Endothelial cell (in vitro differentiated cells): ENCODE data around the gene CHI3L1. TPM values are rescaled to one million over a fixed set of nuclear protein-coding genes. Genes with fewer than 3 reads are reported as not detected.

Experiments used
- DNase-seq: peaks from one replicate; pipeline ENCODE4 v3.0.0; 2021; ENCODE audit warnings: low spot score
- H3K27ac Mint-ChIP-seq: one replicate; pipeline ENCODE4 v1.8.0; 2021; ENCODE audit warnings: mixed read lengths, inconsistent platforms; ENCODE audit not compliant: unreplicated experiment
- H3K27me3 Mint-ChIP-seq: one replicate; pipeline ENCODE4 v1.8.0; 2021; ENCODE audit warnings: mild to moderate bottlenecking, moderate library complexity, mixed read lengths, inconsistent platforms; ENCODE audit not compliant: unreplicated experiment
- H3K36me3 Mint-ChIP-seq: one replicate; pipeline ENCODE4 v1.8.0; 2021; ENCODE audit warnings: mild to moderate bottlenecking, low read depth, mixed read lengths, inconsistent platforms; ENCODE audit not compliant: unreplicated experiment
- H3K4me1 Mint-ChIP-seq: one replicate; pipeline ENCODE4 v1.8.0; 2021; ENCODE audit warnings: mild to moderate bottlenecking, mixed read lengths, inconsistent platforms; ENCODE audit not compliant: unreplicated experiment
- H3K4me3 Mint-ChIP-seq: one replicate; pipeline ENCODE4 v1.8.0; 2021; ENCODE audit warnings: mild to moderate bottlenecking, mixed read lengths, inconsistent platforms; ENCODE audit not compliant: unreplicated experiment
- H3K9me3 Mint-ChIP-seq: one replicate; pipeline ENCODE4 v1.8.0; 2021; ENCODE audit warnings: mixed read lengths, inconsistent platforms; ENCODE audit not compliant: unreplicated experiment
- total RNA-seq: library from RNA; stranded (reverse); fragmentation: NEBNext Ultra II Directional; extraction: Animal tissue kit (Norgen Biotek cat#: 25700); gene quantifications from one replicate; pipeline ENCODE4 v1.2.1, GENCODE V29; 2021; ENCODE audit not compliant: unreplicated experiment
- TF ChIP-seq, protein P1 (sequence below): fragments of 200-600 bp; sonication (generic); IDR thresholded peaks from one replicate; pipeline ENCODE4 v1.5.0; 2021; ENCODE audit warnings: antibody characterized with exemption; ENCODE audit not compliant: unreplicated experiment

CHI3L1 gene
- total RNA-seq, 1 donor from 2014 or later = 0.21 TPM

- no peak for DNase-seq
- TF ChIP-seq, protein P1, sequence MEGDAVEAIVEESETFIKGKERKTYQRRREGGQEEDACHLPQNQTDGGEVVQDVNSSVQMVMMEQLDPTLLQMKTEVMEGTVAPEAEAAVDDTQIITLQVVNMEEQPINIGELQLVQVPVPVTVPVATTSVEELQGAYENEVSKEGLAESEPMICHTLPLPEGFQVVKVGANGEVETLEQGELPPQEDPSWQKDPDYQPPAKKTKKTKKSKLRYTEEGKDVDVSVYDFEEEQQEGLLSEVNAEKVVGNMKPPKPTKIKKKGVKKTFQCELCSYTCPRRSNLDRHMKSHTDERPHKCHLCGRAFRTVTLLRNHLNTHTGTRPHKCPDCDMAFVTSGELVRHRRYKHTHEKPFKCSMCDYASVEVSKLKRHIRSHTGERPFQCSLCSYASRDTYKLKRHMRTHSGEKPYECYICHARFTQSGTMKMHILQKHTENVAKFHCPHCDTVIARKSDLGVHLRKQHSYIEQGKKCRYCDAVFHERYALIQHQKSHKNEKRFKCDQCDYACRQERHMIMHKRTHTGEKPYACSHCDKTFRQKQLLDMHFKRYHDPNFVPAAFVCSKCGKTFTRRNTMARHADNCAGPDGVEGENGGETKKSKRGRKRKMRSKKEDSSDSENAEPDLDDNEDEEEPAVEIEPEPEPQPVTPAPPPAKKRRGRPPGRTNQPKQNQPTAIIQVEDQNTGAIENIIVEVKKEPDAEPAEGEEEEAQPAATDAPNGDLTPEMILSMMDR = no peak
- Mint-ChIP-seq H3K27ac (no peak overlapping the region), H3K4me3 (no peak overlapping the region), H3K4me1 (peaks cover 2% of the 10 kb centered on the region), H3K36me3 (peaks cover 27% of the 10 kb centered on the region), H3K9me3 (no peaks in the 10 kb centered on the region), H3K27me3 (peaks cover 20% of the 10 kb centered on the region)
These were observed 18.2 kb downstream of the CHI3L1 start for GRCh38 chr1:203168256-203168786.

DNA sequence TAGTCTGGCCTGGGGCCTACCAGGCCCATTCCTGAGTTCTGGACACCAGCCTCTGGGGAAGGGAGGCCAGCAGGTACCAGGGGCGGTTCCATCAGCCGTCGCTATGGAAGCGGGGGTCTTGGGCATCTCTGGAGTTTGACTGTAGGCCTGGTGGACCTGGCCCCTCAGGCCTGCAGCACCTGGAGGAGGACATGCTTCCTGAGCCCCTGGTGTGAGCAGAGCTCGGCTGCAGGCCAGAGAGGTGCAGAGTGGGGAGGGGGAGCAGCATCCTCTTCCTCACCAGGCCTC, 18.6 kb downstream of the CHI3L1 start:
- H3K36me3 Mint-ChIP-seq = peaks cover 32% of the 10 kb centered on the region
- H3K27me3 Mint-ChIP-seq = peaks cover 20% of the 10 kb centered on the region
- DNase-seq = no peak
- H3K27ac Mint-ChIP-seq = no peak overlapping the region
- TF ChIP-seq, protein P1 = no peak
- H3K9me3 Mint-ChIP-seq = no peaks in the 10 kb centered on the region
- peaks cover 2% of the 10 kb centered on the region for H3K4me1 Mint-ChIP-seq
- H3K4me3 Mint-ChIP-seq = no peak overlapping the region

DNA sequence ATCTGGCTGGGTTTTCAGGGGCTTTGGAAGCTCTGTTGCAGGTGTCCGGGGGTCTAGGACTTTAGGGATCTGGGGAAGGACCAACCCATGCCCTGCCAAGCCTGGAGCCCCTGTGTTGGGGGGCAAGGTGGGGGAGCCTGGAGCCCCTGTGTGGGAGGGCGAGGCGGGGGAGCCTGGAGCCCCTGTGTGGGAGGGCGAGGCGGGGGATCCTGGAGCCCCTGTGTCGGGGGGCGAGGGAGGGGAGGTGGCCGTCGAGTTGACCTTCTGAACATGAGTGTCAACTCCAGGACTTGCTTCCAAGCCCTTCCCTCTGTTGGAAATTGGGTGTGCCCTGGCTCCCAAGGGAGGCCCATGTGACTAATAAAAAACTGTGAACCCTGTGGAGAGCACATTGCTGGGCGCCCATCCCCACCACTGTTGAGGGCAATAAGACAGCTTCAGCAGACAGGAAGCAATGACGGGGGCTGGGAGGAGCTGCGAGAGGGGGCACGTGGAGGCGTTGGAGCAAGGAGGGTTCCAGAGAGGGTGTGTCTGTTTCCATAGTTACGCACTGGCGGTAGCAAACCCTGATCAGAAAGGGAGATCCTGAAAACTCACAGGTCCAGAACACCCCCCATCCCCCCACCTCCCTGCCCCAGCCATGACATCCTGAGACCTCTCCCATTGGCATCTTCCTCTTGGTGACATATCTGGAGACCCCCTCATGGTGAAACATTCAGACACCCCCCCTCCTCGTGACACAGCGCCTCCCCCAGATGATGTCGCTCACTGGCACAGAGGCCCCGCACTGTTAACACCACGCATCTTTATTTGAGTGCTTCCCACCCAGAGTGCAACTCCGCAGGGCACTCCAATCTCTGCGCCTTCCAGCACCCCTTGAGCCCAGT, 19.2 kb downstream of the CHI3L1 start:
- Mint-ChIP-seq H3K4me1 (peaks cover 2% of the 10 kb centered on the region), H3K9me3 (no peaks in the 10 kb centered on the region), H3K27ac (peak overlapping the region; percentile 48), H3K4me3 (no peak overlapping the region), H3K27me3 (peaks cover 20% of the 10 kb centered on the region), H3K36me3 (peaks cover 33% of the 10 kb centered on the region)
- no peak for DNase-seq
- TF ChIP-seq, protein P1 = no peak

DNA sequence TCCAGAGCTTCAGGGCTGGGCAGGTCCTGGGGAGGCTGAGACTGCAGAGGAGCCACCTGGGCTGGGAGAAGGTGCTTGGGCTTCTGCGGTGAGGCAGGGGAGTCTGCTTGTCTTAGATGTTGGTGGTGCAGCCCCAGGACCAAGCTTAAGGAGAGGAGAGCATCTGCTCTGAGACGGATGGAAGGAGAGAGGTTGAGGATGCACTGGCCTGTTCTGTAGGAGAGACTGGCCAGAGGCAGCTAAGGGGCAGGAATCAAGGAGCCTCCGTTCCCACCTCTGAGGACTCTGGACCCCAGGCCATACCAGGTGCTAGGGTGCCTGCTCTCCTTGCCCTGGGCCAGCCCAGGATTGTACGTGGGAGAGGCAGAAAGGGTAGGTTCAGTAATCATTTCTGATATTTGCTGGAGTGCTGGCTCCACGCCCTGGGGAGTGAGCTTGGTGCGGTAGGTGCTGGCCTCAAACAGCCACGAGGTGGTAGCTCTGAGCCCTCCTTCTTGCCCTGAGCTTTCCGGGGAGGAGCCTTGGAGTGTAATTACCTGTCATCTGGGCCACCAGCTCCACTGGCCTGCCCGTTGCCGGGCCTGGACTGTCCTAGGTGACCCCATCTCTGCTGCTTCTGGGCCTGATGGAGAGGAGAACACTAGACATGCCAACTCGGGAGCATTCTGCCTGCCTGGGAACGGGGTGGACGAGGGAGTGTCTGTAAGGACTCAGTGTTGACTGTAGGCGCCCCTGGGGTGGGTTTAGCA, 20.1 kb downstream of the CHI3L1 start:
- H3K4me3 Mint-ChIP-seq = no peak overlapping the region
- no peak for DNase-seq
- peaks cover 2% of the 10 kb centered on the region for H3K4me1 Mint-ChIP-seq
- peaks cover 33% of the 10 kb centered on the region for H3K36me3 Mint-ChIP-seq
- H3K9me3 Mint-ChIP-seq = no peaks in the 10 kb centered on the region
- H3K27me3 Mint-ChIP-seq = peaks cover 20% of the 10 kb centered on the region
- TF ChIP-seq, protein P1 = no peak
- no peak overlapping the region for H3K27ac Mint-ChIP-seq

- DNase-seq = no peak
- Mint-ChIP-seq H3K27me3 (peaks cover 20% of the 10 kb centered on the region), H3K27ac (no peak overlapping the region), H3K4me3 (no peak overlapping the region), H3K9me3 (no peaks in the 10 kb centered on the region), H3K36me3 (peaks cover 36% of the 10 kb centered on the region), H3K4me1 (peaks cover 2% of the 10 kb centered on the region)
- TF ChIP-seq, protein P1 = no peak
These were observed 20.7 kb downstream of the CHI3L1 start for GRCh38 chr1:203165800-203166161.
